Karpas-422 (cell line): ENCODE measurements around the gene GTSF1L. TPM values are rescaled to one million over a fixed set of nuclear protein-coding genes. Genes with fewer than 3 reads are reported as not detected.

Source experiments
- DNase-seq: peaks from one replicate; pipeline ENCODE4 v3.0.0-alpha.2; 2015
- H2AFZ ChIP-seq: fragments of 200-600 bp; sonication (generic); 2 replicates; pipeline ENCODE4 v1.6.1; 2014; ENCODE audit warnings: antibody characterized with exemption, low read length, mixed read lengths
- H3K27ac ChIP-seq: fragments of 200-600 bp; sonication (generic); 2 replicates; pipeline ENCODE4 v1.5.1; 2014; ENCODE audit warnings: mild to moderate bottlenecking, low read length, moderate library complexity
- H3K27me3 ChIP-seq: fragments of 200-600 bp; sonication (generic); 2 replicates; pipeline ENCODE4 v1.6.1; 2014; ENCODE audit warnings: low read length, mixed read lengths
- H3K36me3 ChIP-seq: fragments of 200-600 bp; sonication (generic); 2 replicates; pipeline ENCODE4 v1.6.1; 2014; ENCODE audit warnings: low read length, mixed read lengths; ENCODE audit not compliant: insufficient read depth
- H3K4me1 ChIP-seq: fragments of 200-600 bp; sonication (generic); 2 replicates; pipeline ENCODE4 v1.6.1; 2014; ENCODE audit warnings: mild to moderate bottlenecking, low read length, mixed read lengths
- H3K4me2 ChIP-seq: fragments of 200-600 bp; sonication (generic); 2 replicates; pipeline ENCODE4 v1.6.1; 2014; ENCODE audit warnings: low read length, low read depth, mild to moderate bottlenecking; ENCODE audit not compliant: poor library complexity, severe bottlenecking
- H3K4me3 ChIP-seq: fragments of 200-600 bp; sonication (generic); 2 replicates; pipeline ENCODE4 v1.5.1; 2014; ENCODE audit warnings: mild to moderate bottlenecking, antibody characterized with exemption, low read length, mixed read lengths
- H3K79me2 ChIP-seq: fragments of 200-600 bp; sonication (generic); 2 replicates; pipeline ENCODE4 v1.6.1; 2014; ENCODE audit warnings: mild to moderate bottlenecking, low read length, mixed read lengths
- H3K9ac ChIP-seq: fragments of 200-600 bp; sonication (generic); 2 replicates; pipeline ENCODE4 v1.6.0; 2014; ENCODE audit warnings: low read length
- H3K9me2 ChIP-seq: fragments of 200-600 bp; sonication (generic), shearing (Covaris generic); replicated peaks from 2 replicates; pipeline ENCODE4 v1.6.0; 2014; ENCODE audit warnings: mild to moderate bottlenecking, low read length, moderate library complexity; ENCODE audit not compliant: insufficient read depth
- H3K9me3 ChIP-seq: fragments of 300-700, 200-600 bp; sonication (generic); 2 replicates; pipeline ENCODE4 v1.6.1; 2014; ENCODE audit warnings: low read length, mixed read lengths
- H4K20me1 ChIP-seq: fragments of 200-600 bp; sonication (generic); 2 replicates; pipeline ENCODE4 v1.6.1; 2014; ENCODE audit warnings: mild to moderate bottlenecking, antibody characterized with exemption, low read length, low read depth; ENCODE audit not compliant: insufficient read depth
- total RNA-seq: library from RNA; depleted of rRNA; stranded (reverse); fragments of >200 nt; shearing (Covaris generic); gene quantifications from 2 replicates; pipeline ENCODE4 v1.2.3, GENCODE V29; 2014; ENCODE audit warnings: low replicate concordance

Gene GTSF1L
- total RNA-seq, 1 experiment from 2014 or later, result not detected

DNA sequence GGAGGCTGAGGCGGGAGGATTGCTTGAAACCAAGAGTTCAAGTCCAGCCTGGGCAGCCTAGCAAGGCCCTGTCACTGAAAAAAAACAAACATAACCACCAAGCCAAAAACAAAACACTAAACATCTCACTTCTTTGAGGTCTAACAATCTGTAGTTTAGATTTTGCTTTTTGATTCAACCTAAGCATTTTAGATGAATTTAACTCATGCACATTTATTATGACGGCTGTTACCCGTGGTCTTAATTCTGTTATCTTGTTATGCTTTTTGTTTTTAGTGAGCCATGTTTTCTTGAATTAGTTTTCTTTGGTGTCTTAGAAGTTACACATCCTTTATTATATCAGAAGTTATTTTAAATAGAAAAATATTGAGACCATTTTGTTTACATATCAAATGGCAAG, 13.8 kb upstream of the GTSF1L start:
- Histone ChIP-seq H3K4me2 (no peak overlapping the region), H3K9me3 (no peaks in the 10 kb centered on the region), H3K27ac (no peak overlapping the region), H3K4me3 (no peak overlapping the region), H3K9me2 (no peaks in the 10 kb centered on the region), H2AFZ (no peak overlapping the region), H3K4me1 (peaks cover 13% of the 10 kb centered on the region), H3K36me3 (no peaks in the 10 kb centered on the region), H3K27me3 (no peaks in the 10 kb centered on the region), H3K9ac (no peak overlapping the region), H3K79me2 (no peaks in the 10 kb centered on the region), H4K20me1 (no peaks in the 10 kb centered on the region)
- no peak for DNase-seq

- Histone ChIP-seq H3K4me3 (no peak overlapping the region), H3K79me2 (no peaks in the 10 kb centered on the region), H3K9me3 (no peaks in the 10 kb centered on the region), H4K20me1 (no peaks in the 10 kb centered on the region), H3K9me2 (no peaks in the 10 kb centered on the region), H3K4me2 (no peak overlapping the region), H3K36me3 (no peaks in the 10 kb centered on the region), H2AFZ (no peak overlapping the region), H3K27me3 (no peaks in the 10 kb centered on the region), H3K9ac (no peak overlapping the region), H3K4me1 (peaks cover 6% of the 10 kb centered on the region), H3K27ac (no peak overlapping the region)
- no peak for DNase-seq
Observed at GRCh38 chr20:43739148-43739749, 12.4 kb upstream of the GTSF1L start.

GRCh38 chr20:43737925-43738324, 11.1 kb upstream of the GTSF1L start:
- Histone ChIP-seq H3K36me3 (no peaks in the 10 kb centered on the region), H2AFZ (no peak overlapping the region), H3K79me2 (no peaks in the 10 kb centered on the region), H3K4me1 (peaks cover 6% of the 10 kb centered on the region), H3K27me3 (no peaks in the 10 kb centered on the region), H3K4me2 (no peak overlapping the region), H3K27ac (no peak overlapping the region), H3K9ac (no peak overlapping the region), H3K9me2 (no peaks in the 10 kb centered on the region), H4K20me1 (no peaks in the 10 kb centered on the region), H3K4me3 (no peak overlapping the region), H3K9me3 (no peaks in the 10 kb centered on the region)
- no peak for DNase-seq

GRCh38 chr20:43736588-43737158, 9.9 kb upstream of the GTSF1L start:
- H3K27me3 ChIP-seq, result no peaks in the 10 kb centered on the region
- no peak overlapping the region for H3K27ac ChIP-seq
- H3K9ac ChIP-seq, result no peak overlapping the region
- H4K20me1 ChIP-seq, result no peaks in the 10 kb centered on the region
- no peaks in the 10 kb centered on the region for H3K79me2 ChIP-seq
- no peaks in the 10 kb centered on the region for H3K36me3 ChIP-seq
- no peaks in the 10 kb centered on the region for H3K9me2 ChIP-seq
- peak; percentile 63 for DNase-seq
- peaks cover 6% of the 10 kb centered on the region for H3K4me1 ChIP-seq
- H3K4me3 ChIP-seq, result no peak overlapping the region
- H3K9me3 ChIP-seq, result no peaks in the 10 kb centered on the region
- H2AFZ ChIP-seq, result no peak overlapping the region
- no peak overlapping the region for H3K4me2 ChIP-seq

- H3K9me2 ChIP-seq, result no peaks in the 10 kb centered on the region
- H2AFZ ChIP-seq, result no peak overlapping the region
- no peak for DNase-seq
- H3K4me3 ChIP-seq, result no peak overlapping the region
- no peak overlapping the region for H3K9ac ChIP-seq
- no peaks in the 10 kb centered on the region for H3K79me2 ChIP-seq
- no peaks in the 10 kb centered on the region for H3K36me3 ChIP-seq
- H3K27me3 ChIP-seq, result no peaks in the 10 kb centered on the region
- no peaks in the 10 kb centered on the region for H3K9me3 ChIP-seq
- peaks cover 15% of the 10 kb centered on the region for H3K4me1 ChIP-seq
- no peak overlapping the region for H3K4me2 ChIP-seq
- no peak overlapping the region for H3K27ac ChIP-seq
- no peaks in the 10 kb centered on the region for H4K20me1 ChIP-seq
Observed at GRCh38 chr20:43731927-43732326, 5.1 kb upstream of the GTSF1L start.

GRCh38 chr20:43731469-43731868, 4.7 kb upstream of the GTSF1L start:
- Histone ChIP-seq H3K9me2 (no peaks in the 10 kb centered on the region), H3K9me3 (no peaks in the 10 kb centered on the region), H3K79me2 (no peaks in the 10 kb centered on the region), H3K27ac (no peak overlapping the region), H3K9ac (no peak overlapping the region), H3K27me3 (no peaks in the 10 kb centered on the region), H3K36me3 (no peaks in the 10 kb centered on the region), H4K20me1 (no peaks in the 10 kb centered on the region), H3K4me1 (peaks cover 10% of the 10 kb centered on the region), H2AFZ (no peak overlapping the region), H3K4me2 (no peak overlapping the region), H3K4me3 (no peak overlapping the region)
- DNase-seq, result no peak

- DNase-seq, result no peak
- Histone ChIP-seq H2AFZ (no peak overlapping the region), H3K27ac (no peak overlapping the region), H3K4me2 (no peak overlapping the region), H3K9me3 (no peaks in the 10 kb centered on the region), H3K79me2 (no peaks in the 10 kb centered on the region), H3K9ac (no peak overlapping the region), H4K20me1 (no peaks in the 10 kb centered on the region), H3K4me3 (no peak overlapping the region), H3K4me1 (peaks cover 10% of the 10 kb centered on the region), H3K27me3 (no peaks in the 10 kb centered on the region), H3K36me3 (no peaks in the 10 kb centered on the region), H3K9me2 (no peaks in the 10 kb centered on the region)
Observed at GRCh38 chr20:43728686-43729255, 2.0 kb upstream of the GTSF1L start.

GRCh38 chr20:43727980-43728590, 1.3 kb upstream of the GTSF1L start:
- Histone ChIP-seq H3K79me2 (no peaks in the 10 kb centered on the region), H2AFZ (no peak overlapping the region), H3K27ac (no peak overlapping the region), H3K9me2 (no peaks in the 10 kb centered on the region), H3K4me2 (no peak overlapping the region), H3K36me3 (no peaks in the 10 kb centered on the region), H3K27me3 (no peaks in the 10 kb centered on the region), H3K9me3 (no peaks in the 10 kb centered on the region), H3K4me3 (no peak overlapping the region), H3K9ac (no peak overlapping the region), H4K20me1 (no peaks in the 10 kb centered on the region), H3K4me1 (peaks cover 10% of the 10 kb centered on the region)
- DNase-seq, result peak; percentile 61
